Gastroesophageal sphincter (tissue), 3 donors: ENCODE measurements around the gene ST6GAL2.

Source experiments
- CTCF ChIP-seq, 4 experiments: fragments of 200-600 bp in 2 of 4; fragments of 450-650 bp in 2 of 4; sonication (generic) in 1 of 4; IDR thresholded peaks; one replicate each; pipeline ENCODE4 v1.5.1; 2017 to 2019; ENCODE audit warnings: antibody characterized with exemption in 4 of 4, mild to moderate bottlenecking in 2 of 4, moderate library complexity in 2 of 4
- EP300 ChIP-seq: sonication (generic); formaldehyde crosslinking; IDR thresholded peaks from one replicate; pipeline ENCODE4 v1.6.1; 2017; ENCODE audit warnings: antibody characterized with exemption, mild to moderate bottlenecking
- POLR2A ChIP-seq, 2 donors: fragments of 450-650 bp; IDR thresholded peaks; one replicate each; pipeline ENCODE4 v1.6.1; 2017; ENCODE audit warnings: antibody characterized with exemption in 2 of 2, mild to moderate bottlenecking in 2 of 2, moderate library complexity in 1 of 2
- POLR2AphosphoS5 ChIP-seq: sonication (generic); formaldehyde crosslinking; IDR thresholded peaks from one replicate; pipeline ENCODE4 v1.6.1; 2017; ENCODE audit warnings: antibody characterized with exemption

DNA sequence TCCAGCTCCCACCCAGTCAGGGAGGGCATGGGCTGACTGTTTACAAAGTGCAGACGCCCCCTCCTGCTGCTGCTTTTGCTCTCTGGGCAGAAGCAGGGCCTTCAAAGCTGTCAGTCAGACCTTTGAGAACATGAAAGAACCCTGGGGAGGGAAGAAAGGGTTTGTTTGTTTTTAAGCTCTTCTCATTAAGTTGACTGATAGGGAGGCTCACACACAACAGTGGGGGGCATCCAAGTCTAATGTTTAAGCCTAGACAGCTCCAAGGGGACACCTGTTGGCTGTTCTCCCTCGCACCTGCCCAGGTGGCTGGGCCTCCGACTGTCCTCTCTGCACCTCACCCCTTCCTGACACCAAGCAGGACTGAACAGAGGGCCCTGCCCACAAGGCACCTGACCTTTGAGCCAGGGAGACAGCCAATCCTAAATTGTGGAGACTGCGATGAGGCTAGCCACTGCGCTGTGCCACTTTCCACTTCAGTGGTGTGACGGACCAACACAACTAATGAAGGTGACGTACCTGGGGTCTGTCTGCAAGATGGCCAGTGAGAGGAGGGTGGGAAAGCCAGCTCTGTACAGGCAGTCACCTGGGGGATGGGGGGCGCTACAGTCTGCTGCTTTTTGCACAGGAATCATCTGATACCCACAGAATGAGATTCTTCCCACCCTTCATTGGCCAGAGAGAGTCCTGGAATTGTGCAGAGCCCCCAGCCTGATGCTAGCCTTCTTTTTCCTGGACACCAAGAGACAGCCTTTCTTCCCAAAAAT lies 16.3 kb downstream of the ST6GAL2 start:
- TF ChIP-seq CTCF (IDR thresholded peaks at IDR 0.05) (no peak), EP300 (no peak), POLR2A (IDR thresholded peaks at IDR 0.05) (no peak), POLR2AphosphoS5 (no peak)
